K562 (cell line): ENCODE results near the gene IL37. TPM values are rescaled to one million over a fixed set of nuclear protein-coding genes. Genes with fewer than 3 reads are reported as not detected.

ENCODE experiments used
- ATAC-seq: fragments of 200-7000 bp; cut with Tn5 transposase; 3 replicates; pipeline ENCODE4 v1.9.1; 2020; ENCODE audit warnings: moderate library complexity
- BruUV-seq: library from RNA; stranded (reverse); fragments of 400-500 nt; replicated peaks from 2 replicates; lab custom pipeline; 2021; lab: Mats Ljungman, UMichigan
- CTCF ChIA-PET: fragments of 300-600 bp; formaldehyde crosslinking; extraction: SDS; loops from one replicate; lab custom pipeline; 2021; ENCODE audit warnings: low intra/inter-chr PET ratio; lab: Yijun Ruan, JAX
- POLR2A ChIA-PET: fragments of 300-600, 350-650 bp; sonication (Branson Sonifier 250); formaldehyde crosslinking; extraction: SDS; loops from one replicate; lab custom pipeline; 2021; ENCODE audit warnings: antibody characterized with exemption, inconsistent platforms; lab: Yijun Ruan, JAX
- DNase-seq, 4 experiments: peaks; one replicate each; pipeline versions ENCODE4 v3.0.0 to v3.0.0-alpha.2; 2011 to 2018; ENCODE audit warnings: low spot score in 3 of 4, mixed read lengths in 3 of 4; ENCODE audit errors: extremely low read depth in 1 of 4
- FAIRE-seq: peaks from 2 replicates; lab custom pipeline; 2011; peaks lifted over from hg19 to GRCh38; lab: Jason Lieb, UNC
- H2AFZ ChIP-seq: 2 replicates; pipeline ENCODE4 v1.6.0; 2011; ENCODE audit warnings: low read depth, low read length, control low read depth, inconsistent platforms
- H3K27ac ChIP-seq: fragments of 200-600 bp; 3 replicates; pipeline ENCODE4 v1.8.0; 2011; ENCODE audit warnings: low read depth, mild to moderate bottlenecking, control low read depth, inconsistent platforms, low read length, moderate library complexity, mixed read lengths; ENCODE audit errors: extremely low read depth
- H3K27me3 ChIP-seq, 2 experiments: fragments of 300-600 bp in 1 of 2; 2 replicates in 1 of 2; 3 replicates in 1 of 2; pipeline versions ENCODE4 v1.6.0 to v1.8.0; 2011; ENCODE audit warnings: inconsistent platforms in 2 of 2, low read length in 2 of 2, mild to moderate bottlenecking in 1 of 2, mixed read lengths in 1 of 2, moderate library complexity in 1 of 2; ENCODE audit not compliant: control insufficient read depth in 2 of 2, insufficient read depth in 2 of 2
- H3K36me3 ChIP-seq: fragments of 300-600 bp; 3 replicates; pipeline ENCODE4 v1.8.0; 2011; ENCODE audit warnings: mild to moderate bottlenecking, low read length, inconsistent platforms; ENCODE audit not compliant: control insufficient read depth, insufficient read depth
- H3K4me1 ChIP-seq, 2 experiments: fragments of 200-600 bp in 1 of 2; replicated peaks in 1 of 2; 2 replicates in 1 of 2; 3 replicates in 1 of 2; pipeline versions ENCODE4 v1.5.1 to v1.8.0; 2011; ENCODE audit warnings: inconsistent platforms in 2 of 2, low read length in 2 of 2, mild to moderate bottlenecking in 1 of 2, mixed read lengths in 1 of 2, moderate library complexity in 1 of 2; ENCODE audit not compliant: control insufficient read depth in 2 of 2, insufficient read depth in 2 of 2
- H3K4me2 ChIP-seq: 2 replicates; pipeline ENCODE4 v1.6.1; 2011; ENCODE audit warnings: low read length, control low read depth, inconsistent platforms, mixed read lengths; ENCODE audit not compliant: insufficient read depth
- H3K4me3 ChIP-seq: fragments of 200-600 bp; sonication (generic), shearing (Covaris generic); 2 replicates; pipeline ENCODE4 v1.5.1; 2016; ENCODE audit warnings: control low read depth, inconsistent platforms
- H3K79me2 ChIP-seq: fragments of 200-600 bp; 3 replicates; pipeline ENCODE4 v1.8.0; 2011; ENCODE audit warnings: low read length, inconsistent platforms; ENCODE audit not compliant: control insufficient read depth, insufficient read depth
- H3K9ac ChIP-seq, 2 experiments: 2 replicates each; pipeline versions ENCODE4 v1.6.0 to v1.6.1; 2011; ENCODE audit warnings: low read depth in 2 of 2, low read length in 2 of 2, control low read depth in 1 of 2, inconsistent platforms in 1 of 2, mild to moderate bottlenecking in 1 of 2, mixed read lengths in 1 of 2; ENCODE audit not compliant: insufficient read depth in 1 of 2
- H3K9me1 ChIP-seq: one replicate; pipeline ENCODE4 v1.6.0; 2011; ENCODE audit warnings: inconsistent platforms, mild to moderate bottlenecking, low read length, moderate library complexity; ENCODE audit not compliant: control insufficient read depth, insufficient read depth
- H3K9me3 ChIP-seq: replicated peaks from 2 replicates; pipeline ENCODE4 v1.5.1; 2011; ENCODE audit warnings: low read depth, low read length, inconsistent platforms; ENCODE audit not compliant: control insufficient read depth, insufficient read depth
- H4K20me1 ChIP-seq: replicated peaks from 2 replicates; pipeline ENCODE4 v1.6.1; 2011; ENCODE audit warnings: low read length, inconsistent platforms, mixed read lengths; ENCODE audit not compliant: control insufficient read depth, insufficient read depth
- CBX8 ChIP-seq: fragments of 200-600 bp; sonication (generic); IDR thresholded peaks from 2 replicates; pipeline ENCODE4 v1.6.1; 2012; ENCODE audit warnings: borderline replicate concordance, mixed run types, low read depth, mild to moderate bottlenecking, moderate library complexity, mixed read lengths, low read length, control low read depth, inconsistent platforms; ENCODE audit not compliant: poor library complexity, severe bottlenecking; ENCODE audit errors: extremely low read depth
- E4F1 ChIP-seq: fragments of 250-450 bp; sonication (Bioruptor Pico); IDR thresholded peaks from 2 replicates; pipeline ENCODE4 v1.5.0; 2021; ENCODE audit warnings: mild to moderate bottlenecking, borderline replicate concordance
- ERF ChIP-seq: fragments of 450-650 bp; formaldehyde crosslinking; IDR thresholded peaks from 2 replicates; pipeline ENCODE4 v1.4.0; 2020; ENCODE audit warnings: mild to moderate bottlenecking, mixed read lengths
- FOXJ3 ChIP-seq: sonication (generic); formaldehyde crosslinking; IDR thresholded peaks from 2 replicates; pipeline ENCODE4 v1.4.0; 2020; ENCODE audit warnings: mild to moderate bottlenecking, missing genetic modification reagents
- ILF3 ChIP-seq: fragments of 450-650 bp; IDR thresholded peaks from 2 replicates; pipeline ENCODE4 v1.6.1; 2018; ENCODE audit warnings: antibody characterized with exemption, mild to moderate bottlenecking, moderate library complexity, borderline replicate concordance
- IRF9 ChIP-seq: fragments of 450-650 bp; IDR thresholded peaks from 2 replicates; pipeline ENCODE4 v1.6.1; 2016; ENCODE audit warnings: missing biosample characterization, missing genetic modification characterization
- MXI1 ChIP-seq: IDR thresholded peaks from 2 replicates; pipeline ENCODE4 v1.6.1; 2011; ENCODE audit warnings: low read depth, mild to moderate bottlenecking, improper control_type of control experiment, low read length
- SIX5 ChIP-seq, 2 experiments: IDR thresholded peaks; 2 replicates each; pipeline ENCODE4 v1.6.1; 2011; ENCODE audit warnings: low read length in 2 of 2, borderline replicate concordance in 1 of 2, low read depth in 1 of 2, mild to moderate bottlenecking in 1 of 2, moderate library complexity in 1 of 2; ENCODE audit not compliant: insufficient read depth in 1 of 2
- SRF ChIP-seq, 2 experiments: fragments of 250-450, 450-650 bp in 1 of 2; sonication (Bioruptor Pico) in 1 of 2; sonication (generic) in 1 of 2; formaldehyde crosslinking; IDR thresholded peaks; 2 replicates each; pipeline versions ENCODE4 v1.5.0 to v1.5.1; 2020 to 2022; ENCODE audit warnings: mild to moderate bottlenecking in 1 of 2, missing genetic modification reagents in 1 of 2
- ZNF324 ChIP-seq: fragments of 250-450 bp; sonication (Bioruptor Pico); IDR thresholded peaks from 2 replicates; pipeline ENCODE4 v1.4.0; 2020; ENCODE audit warnings: mild to moderate bottlenecking
- WGBS: fragments of 100-300 bp; shearing (Covaris generic); methylation state at CpG from one replicate; pipeline ENCODE4 v1.1.6; 2016; ENCODE audit warnings: low coverage, mixed read lengths; ENCODE audit not compliant: insufficient coverage; ENCODE audit errors: missing lambda C conversion rate; 5-methylcytosine and 5-hydroxymethylcytosine counted together
- in situ Hi-C: fragments of 300-500 bp; cut with MboI; formaldehyde crosslinking; loops from 4 replicates; pipeline ENCODE4 v1.15.0; 2018; ENCODE audit warnings: inconsistent platforms, mixed read lengths
- intact Hi-C: fragments of 100-400 bp; cut with micrococcal nuclease; formaldehyde crosslinking; loops from 2 replicates; pipeline ENCODE4 v1.14.2; 2022
- polyA plus RNA-seq, 8 experiments: library from polyadenylated mRNA; depleted of rRNA in 4 of 8; stranded (reverse) in 5 of 8; unstranded in 3 of 8; fragments of >200 nt; fragmentation: Nextera tagmentation in 2 of 8; fragmentation: Illumina TruSeq in 1 of 8; extraction: Ambion mirVana in 2 of 8; extraction: Trizol in 1 of 8; gene quantifications; 2 replicates each; pipeline versions ENCODE4 v1.2.1 to v1.2.3, GENCODE V29; 2011 to 2014; ENCODE audit warnings: inconsistent platforms in 1 of 8, missing spikeins in 1 of 8
- total RNA-seq, 7 experiments: library from RNA; depleted of rRNA in 6 of 7; stranded (reverse); fragments of >200 nt in 6 of 7; fragmentation: Illumina TruSeq in 2 of 7; extraction: Trizol in 2 of 7; gene quantifications; 2 replicates each; pipeline versions ENCODE4 v1.2.1 to v1.2.3, GENCODE V29; 2011 to 2021; ENCODE audit warnings: low replicate concordance in 1 of 7

The IL37 gene
- total and polyA plus RNA-seq, 9 of the 15 experiments (the other 6 are each of a cell fraction or from before 2014, with no cell fraction given): not detected

GRCh38 chr2:112917856-112918255 is 6.9 kb downstream of the IL37 start:
- H3K36me3 ChIP-seq: no peaks in the 10 kb centered on the region
- no peak overlapping the region for H3K9ac ChIP-seq
- in situ Hi-C loops: no loop called here
- peaks cover 0 to 25% of the 10 kb centered on the region in 2 experiments; a peak in 4 of 5 replicates for H3K27me3 ChIP-seq
- no peaks in the 10 kb centered on the region for H3K9me3 ChIP-seq
- H2AFZ ChIP-seq: no peak overlapping the region
- BruUV-seq: no TSS peak
- CTCF ChIA-PET: no interaction called here
- TF ChIP-seq ILF3 (no peak), SRF (CRISPR knock-in tag; IDR thresholded peaks at IDR 0.05) (no peak), SIX5 (IDR thresholded peaks at IDR 0.05; ENCODE audit: borderline replicate concordance in 1 of 2, insufficient read depth in 1 of 2, low read depth in 1 of 2, low read length in 2 of 2) (no peak), E4F1 (CRISPR knock-in tag) (no peak), IRF9 (tag) (no peak), FOXJ3 (CRISPR knock-in tag) (no peak), CBX8 (no peak), ERF (no peak), MXI1 (no peak), ZNF324 (CRISPR knock-in tag) (no peak)
- DNase-seq (no peak), ATAC-seq (no peak), FAIRE-seq (no peak)
- H3K27ac ChIP-seq: no peak overlapping the region
- no peaks in the 10 kb centered on the region for H4K20me1 ChIP-seq
- H3K4me1 ChIP-seq: no peaks in the 10 kb centered on the region; a peak in 1 of 5 replicates
- no peak overlapping the region for H3K4me2 ChIP-seq
- WGBS: 29% methylated on average over 4 of the region's 5 CpGs
- intact Hi-C loops: no loop called here
- H3K4me3 ChIP-seq: no peak overlapping the region
- H3K9me1 ChIP-seq: no peaks in the 10 kb centered on the region
- H3K79me2 ChIP-seq: no peaks in the 10 kb centered on the region
- POLR2A ChIA-PET: interaction anchor here (1.2 kb wide), 1 partner anchor 15 kb away, joined by 3 read pairs; no protein-coding TSS in a partner anchor
